Upper lobe of left lung (tissue), 6 donors: ENCODE data around the gene PRR5. TPM values are rescaled to one million over a fixed set of nuclear protein-coding genes. Genes with fewer than 3 reads are reported as not detected.

ENCODE experiments used
- ATAC-seq, 2 donors: fragments of 200-7000 bp; cut with Tn5 transposase; one replicate each; pipeline ENCODE4 v1.9.1; 2022; ENCODE audit warnings: mild to moderate bottlenecking in 2 of 2, moderate library complexity in 2 of 2; ENCODE audit not compliant: low FRiP score in 2 of 2
- DNase-seq, 2 donors: peaks; one replicate each; pipeline ENCODE4 v3.0.0-alpha.2; 2019 to 2020
- H3K27ac ChIP-seq, 4 donors: fragments of 200-600 bp; sonication (generic); one replicate each; pipeline ENCODE4 v1.5.1; 2016 to 2019
- H3K27me3 ChIP-seq, 4 donors: fragments of 200-600 bp; sonication (generic); one replicate each; pipeline ENCODE4 v1.5.1; 2017 to 2019
- H3K36me3 ChIP-seq, 4 donors: fragments of 200-600 bp; sonication (generic); one replicate each; pipeline ENCODE4 v1.5.1; 2016 to 2019
- H3K4me1 ChIP-seq, 4 donors: fragments of 200-600 bp; sonication (generic); one replicate each; pipeline ENCODE4 v1.5.1; 2018 to 2019
- H3K4me3 ChIP-seq, 4 donors: fragments of 200-600 bp; sonication (generic); one replicate each; pipeline ENCODE4 v1.5.1; 2017 to 2019; ENCODE audit warnings: mild to moderate bottlenecking in 2 of 4, moderate library complexity in 1 of 4
- H3K9me3 ChIP-seq, 4 donors: fragments of 200-600 bp; sonication (generic); one replicate each; pipeline ENCODE4 v1.5.1; 2018 to 2019
- CTCF ChIP-seq, 6 experiments: fragments of 450-650 bp in 4 of 6; fragments of 200-600 bp in 2 of 6; sonication (generic) in 2 of 6; IDR thresholded peaks; one replicate each; pipeline ENCODE4 v1.5.1; 2016 to 2019; ENCODE audit warnings: antibody characterized with exemption in 6 of 6
- EP300 ChIP-seq, 4 donors: sonication (generic); formaldehyde crosslinking; IDR thresholded peaks; one replicate each; pipeline ENCODE4 v1.5.1; 2017; ENCODE audit warnings: antibody characterized with exemption in 4 of 4, control low read depth in 2 of 4
- POLR2A ChIP-seq, 4 donors: fragments of 450-650 bp; IDR thresholded peaks; one replicate each; pipeline ENCODE4 v1.5.1; 2016 to 2017; ENCODE audit warnings: antibody characterized with exemption in 4 of 4, mild to moderate bottlenecking in 2 of 4
- POLR2AphosphoS5 ChIP-seq, 2 donors: sonication (generic); formaldehyde crosslinking; IDR thresholded peaks; one replicate each; pipeline ENCODE4 v1.5.1; 2017; ENCODE audit warnings: antibody characterized with exemption in 2 of 2
- WGBS, 2 donors: methylation state at CpG; one replicate each; pipeline ENCODE4 v1.1.5; 2017 to 2018; 5-methylcytosine and 5-hydroxymethylcytosine counted together
- total RNA-seq, 6 donors: library from RNA; depleted of rRNA in 4 of 6; stranded (reverse); fragments of >200 nt in 4 of 6; gene quantifications; one replicate each; pipeline versions ENCODE4 v1.1.0 to v1.2.1, GENCODE V29; 2016 to 2021
- donor health status: DM: no; HTN: no; CAD: no; lungs with moderate emphysema.
- donor health status: DM: no; HTN: yes; CAD: no; lungs with severe emphysema.

The PRR5 gene
- total RNA-seq, 6 donors from 2014 or later, result 13.1 to 68.1 (median 15.8) TPM

GRCh38 chr22:44692662-44693007, 9.4 kb upstream of the PRR5 start:
- no peak overlapping the region for H3K4me3 ChIP-seq
- no peaks in the 10 kb centered on the region for H3K36me3 ChIP-seq
- no peak for DNase-seq
- peaks cover 0 to 5% (median 2%) of the 10 kb centered on the region in 4 donors for H3K4me1 ChIP-seq
- H3K9me3 ChIP-seq, result no peaks in the 10 kb centered on the region
- TF ChIP-seq POLR2AphosphoS5 (IDR thresholded peaks at IDR 0.05) (no peak), POLR2A (IDR thresholded peaks at IDR 0.05) (no peak), EP300 (IDR thresholded peaks at IDR 0.05) (no peak), CTCF (IDR thresholded peaks at IDR 0.05) (no peak)
- no peak for ATAC-seq
- no peak overlapping the region for H3K27ac ChIP-seq
- H3K27me3 ChIP-seq, result no peaks in the 10 kb centered on the region
- WGBS, 2 donors, result 90% methylated on average over 11 of the region's 11 CpGs; no CpG with 5 or more reads in 1 of the 2 donors

- 71 to 78% methylated on average over 4 of the region's 4 CpGs for WGBS, 2 donors
- Histone ChIP-seq H3K4me1 (peaks cover 2 to 9% (median 6%) of the 10 kb centered on the region in 4 donors), H3K9me3 (no peaks in the 10 kb centered on the region), H3K27me3 (no peaks in the 10 kb centered on the region), H3K27ac (no peak overlapping the region), H3K36me3 (no peaks in the 10 kb centered on the region), H3K4me3 (no peak overlapping the region)
- no peak for TF ChIP-seq POLR2A (IDR thresholded peaks at IDR 0.05)
- TF ChIP-seq POLR2AphosphoS5 (IDR thresholded peaks at IDR 0.05), result no peak
- no peak for TF ChIP-seq EP300 (IDR thresholded peaks at IDR 0.05)
- no peak for TF ChIP-seq CTCF (IDR thresholded peaks at IDR 0.05)
- ATAC-seq, result no peak
- DNase-seq, result no peak
Observed at GRCh38 chr22:44693145-44693544, 8.9 kb upstream of the PRR5 start.

- TF ChIP-seq POLR2AphosphoS5 (IDR thresholded peaks at IDR 0.05) (no peak), POLR2A (IDR thresholded peaks at IDR 0.05) (no peak), CTCF (IDR thresholded peaks at IDR 0.05) (no peak), EP300 (IDR thresholded peaks at IDR 0.05) (no peak)
- Histone ChIP-seq H3K27me3 (no peaks in the 10 kb centered on the region), H3K4me1 (peaks cover 3 to 10% (median 6%) of the 10 kb centered on the region in 4 donors), H3K27ac (no peak overlapping the region), H3K4me3 (no peak overlapping the region), H3K36me3 (no peaks in the 10 kb centered on the region), H3K9me3 (no peaks in the 10 kb centered on the region)
- DNase-seq (no peak), ATAC-seq (no peak)
- 93 to 97% methylated on average over 4 to 9 of the region's 9 CpGs for WGBS, 2 donors
Observed at GRCh38 chr22:44693756-44694155, 8.2 kb upstream of the PRR5 start.

GRCh38 chr22:44697423-44698141, 4.4 kb upstream of the PRR5 start:
- H3K27ac ChIP-seq, result peak overlapping the region in 3 of 4 donors; percentile 41 to 78 (median 69)
- peak; percentile 78 to 82 for ATAC-seq
- no peak for TF ChIP-seq POLR2AphosphoS5 (IDR thresholded peaks at IDR 0.05)
- no peak for TF ChIP-seq POLR2A (IDR thresholded peaks at IDR 0.05)
- TF ChIP-seq CTCF (IDR thresholded peaks at IDR 0.05), result peak; percentile 87 to 97 (median 94)
- TF ChIP-seq EP300 (IDR thresholded peaks at IDR 0.05), result no peak

More at GRCh38 chr22:44697423-44698141, 4.4 kb upstream of the PRR5 start:
- Histone ChIP-seq H3K4me1 (peaks cover 6 to 22% (median 14%) of the 10 kb centered on the region in 4 donors), H3K36me3 (no peaks in the 10 kb centered on the region), H3K9me3 (no peaks in the 10 kb centered on the region), H3K27me3 (no peaks in the 10 kb centered on the region), H3K4me3 (no peak overlapping the region)
- peak; percentile 84 to 94 for DNase-seq
- WGBS, 2 donors, result 25% methylated on average over 19 of the region's 22 CpGs; no CpG with 5 or more reads in 1 of the 2 donors
